Caco-2 (cell line): ENCODE measurements around the gene DNASE1. TPM values are rescaled to one million over a fixed set of nuclear protein-coding genes. Genes with fewer than 3 reads are reported as not detected.

Experiments used
- Bru-seq: library from RNA; stranded (reverse); fragments of 400-500 nt; gene quantifications from one replicate; lab custom pipeline; 2021; lab: Mats Ljungman, UMichigan
- BruChase-seq, 2 experiments: library from RNA; stranded (reverse); fragments of 400-500 nt; gene quantifications; one replicate each; lab custom pipeline; 2021; lab: Mats Ljungman, UMichigan
- BruUV-seq: library from RNA; stranded (reverse); fragments of 400-500 nt; replicated peaks from 2 replicates; lab custom pipeline; 2021; lab: Mats Ljungman, UMichigan
- CTCF ChIA-PET: fragments of 300-600 bp; sonication (Branson Sonifier 250); formaldehyde crosslinking; loops from one replicate; lab custom pipeline; 2022; ENCODE audit warnings: antibody characterized with exemption; lab: Charles Lee
- POLR2A ChIA-PET: fragments of 300-600 bp; sonication (Branson Sonifier 250); formaldehyde crosslinking; loops from one replicate; lab custom pipeline; 2022; ENCODE audit warnings: antibody characterized with exemption; lab: Charles Lee
- DNase-seq, 2 experiments: peaks; one replicate each; pipeline versions ENCODE4 v3.0.0 to v3.0.0-alpha.2; 2020 to 2022
- H3K27me3 ChIP-seq: replicated peaks from 2 replicates; pipeline ENCODE4 v1.6.0; 2011; ENCODE audit warnings: low read length; ENCODE audit not compliant: control insufficient read depth, insufficient read depth
- H3K36me3 ChIP-seq: 2 replicates; pipeline ENCODE4 v1.5.1; 2011; ENCODE audit warnings: low read length; ENCODE audit not compliant: control insufficient read depth, insufficient read depth
- H3K4me1 ChIP-seq: fragments of 250-450 bp; sonication (Bioruptor Pico); 2 replicates; pipeline ENCODE4 v1.5.1; 2020; ENCODE audit warnings: mild to moderate bottlenecking
- H3K4me3 ChIP-seq: 2 replicates; pipeline ENCODE4 v1.5.1; 2011; ENCODE audit warnings: low read depth, mild to moderate bottlenecking, control low read depth, low read length
- H3K9me3 ChIP-seq: fragments of 250-450 bp; sonication (Bioruptor Pico); 2 replicates; pipeline ENCODE4 v1.5.1; 2020; ENCODE audit warnings: mild to moderate bottlenecking, moderate library complexity
- H3K27ac Mint-ChIP-seq: one replicate; pipeline ENCODE4 v1.8.0; 2022; ENCODE audit warnings: mixed read lengths; ENCODE audit not compliant: unreplicated experiment
- H3K27me3 Mint-ChIP-seq: one replicate; pipeline ENCODE4 v1.8.0; 2022; ENCODE audit warnings: mixed read lengths; ENCODE audit not compliant: insufficient read depth, unreplicated experiment
- H3K36me3 Mint-ChIP-seq: one replicate; pipeline ENCODE4 v1.8.0; 2022; ENCODE audit warnings: mild to moderate bottlenecking, mixed read lengths; ENCODE audit not compliant: insufficient read depth, unreplicated experiment
- H3K4me1 Mint-ChIP-seq: one replicate; pipeline ENCODE4 v1.8.0; 2022; ENCODE audit warnings: low read depth, mixed read lengths; ENCODE audit not compliant: unreplicated experiment
- H3K4me3 Mint-ChIP-seq: one replicate; pipeline ENCODE4 v1.8.0; 2022; ENCODE audit warnings: mild to moderate bottlenecking, moderate library complexity, mixed read lengths; ENCODE audit not compliant: unreplicated experiment
- H3K9me3 Mint-ChIP-seq: one replicate; pipeline ENCODE4 v1.8.0; 2022; ENCODE audit warnings: mixed read lengths; ENCODE audit not compliant: unreplicated experiment
- intact Hi-C: fragments of 100-400 bp; cut with micrococcal nuclease; formaldehyde crosslinking; loops from one replicate; pipeline ENCODE4 v1.10.0; 2022; ENCODE audit not compliant: unreplicated experiment
- long read RNA-seq: library from polyadenylated mRNA; stranded (forward); transcript quantifications from one replicate; pipeline ENCODE4 v2.0.0, GENCODE V29; 2022
- total RNA-seq: library from RNA; stranded (reverse); gene quantifications from 2 replicates; pipeline ENCODE4 v1.2.3, GENCODE V29; 2022
- TF ChIP-seq, protein P1 (sequence below), 2 experiments: fragments of 200-600 bp in 1 of 2; IDR thresholded peaks; 1 replicate in 1 of 2; 2 replicates in 1 of 2; pipeline versions ENCODE4 v1.5.1 to v1.8.0; 2011 to 2022; ENCODE audit warnings: antibody characterized with exemption in 1 of 2, control low read depth in 1 of 2, inconsistent platforms in 1 of 2, low read depth in 1 of 2, low read length in 1 of 2, mild to moderate bottlenecking in 1 of 2, moderate library complexity in 1 of 2; ENCODE audit not compliant: insufficient read depth in 1 of 2, severe bottlenecking in 1 of 2, unreplicated experiment in 1 of 2

DNASE1 gene, protein sequence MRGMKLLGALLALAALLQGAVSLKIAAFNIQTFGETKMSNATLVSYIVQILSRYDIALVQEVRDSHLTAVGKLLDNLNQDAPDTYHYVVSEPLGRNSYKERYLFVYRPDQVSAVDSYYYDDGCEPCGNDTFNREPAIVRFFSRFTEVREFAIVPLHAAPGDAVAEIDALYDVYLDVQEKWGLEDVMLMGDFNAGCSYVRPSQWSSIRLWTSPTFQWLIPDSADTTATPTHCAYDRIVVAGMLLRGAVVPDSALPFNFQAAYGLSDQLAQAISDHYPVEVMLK
- total RNA-seq = 26.2 and 38.1 TPM in 2 replicates
- percentile 66 among the genes with signal in this experiment for Bru-seq, nascent RNA
- BruChase-seq, experiment 1, labeled RNA remaining after a 2-hour chase = percentile 67 among the genes with signal in this experiment
- percentile 77 among the genes with signal in this experiment for BruChase-seq, experiment 2, labeled RNA remaining after a 6-hour chase
- long read RNA-seq, full-length matches to known transcripts = 4 of 55 reads
- long read RNA-seq, partial matches to known transcripts = 3 of 55 reads
- long read RNA-seq, other reads (novel, unspliced or antisense) = 48 of 55 reads

GRCh38 chr16:3654249-3654991 lies at the start of gene DNASE1:
DNASE1 (plus strand) TSS chr16:3654691; CDS start chr16:3655374, 683 bp downstream.
- peaks cover 19% of the 10 kb centered on the region for H3K4me1 Mint-ChIP-seq
- peak within 1 kb of the TSS; percentile 92 for H3K27ac Mint-ChIP-seq
- H3K4me1 ChIP-seq = peaks cover 25% of the 10 kb centered on the region
- intact Hi-C loops = loop anchor here (1.0 kb wide), 1 partner anchor 8 kb away; no protein-coding TSS in a partner anchor
- H3K27me3 Mint-ChIP-seq = no peaks in the 10 kb centered on the region
- peak within 1 kb of the TSS; percentile 64 for H3K4me3 Mint-ChIP-seq
- DNase-seq = peak; percentile 94 to 98
- BruUV-seq = no TSS peak
- no peaks in the 10 kb centered on the region for H3K9me3 ChIP-seq
- H3K36me3 ChIP-seq = peaks cover 8% of the 10 kb centered on the region
- POLR2A ChIA-PET = no interaction called here
- H3K27me3 ChIP-seq = no peaks in the 10 kb centered on the region
- TF ChIP-seq, protein P1, sequence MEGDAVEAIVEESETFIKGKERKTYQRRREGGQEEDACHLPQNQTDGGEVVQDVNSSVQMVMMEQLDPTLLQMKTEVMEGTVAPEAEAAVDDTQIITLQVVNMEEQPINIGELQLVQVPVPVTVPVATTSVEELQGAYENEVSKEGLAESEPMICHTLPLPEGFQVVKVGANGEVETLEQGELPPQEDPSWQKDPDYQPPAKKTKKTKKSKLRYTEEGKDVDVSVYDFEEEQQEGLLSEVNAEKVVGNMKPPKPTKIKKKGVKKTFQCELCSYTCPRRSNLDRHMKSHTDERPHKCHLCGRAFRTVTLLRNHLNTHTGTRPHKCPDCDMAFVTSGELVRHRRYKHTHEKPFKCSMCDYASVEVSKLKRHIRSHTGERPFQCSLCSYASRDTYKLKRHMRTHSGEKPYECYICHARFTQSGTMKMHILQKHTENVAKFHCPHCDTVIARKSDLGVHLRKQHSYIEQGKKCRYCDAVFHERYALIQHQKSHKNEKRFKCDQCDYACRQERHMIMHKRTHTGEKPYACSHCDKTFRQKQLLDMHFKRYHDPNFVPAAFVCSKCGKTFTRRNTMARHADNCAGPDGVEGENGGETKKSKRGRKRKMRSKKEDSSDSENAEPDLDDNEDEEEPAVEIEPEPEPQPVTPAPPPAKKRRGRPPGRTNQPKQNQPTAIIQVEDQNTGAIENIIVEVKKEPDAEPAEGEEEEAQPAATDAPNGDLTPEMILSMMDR (IDR thresholded peaks at IDR 0.05; ENCODE audit: insufficient read depth in 1 of 2, low read depth in 1 of 2, low read length in 1 of 2, severe bottlenecking in 1 of 2, unreplicated experiment in 1 of 2) = peak; percentile 74 to 88
- CTCF ChIA-PET = interaction anchor here (2.5 kb wide), 1 partner anchor 11 kb away, joined by 11 read pairs; no protein-coding TSS in a partner anchor
- H3K4me3 ChIP-seq = peak within 1 kb of the TSS; percentile 39
- H3K9me3 Mint-ChIP-seq = no peaks in the 10 kb centered on the region
- peaks cover 79% of the 10 kb centered on the region for H3K36me3 Mint-ChIP-seq

- H3K27me3 ChIP-seq = no peaks in the 10 kb centered on the region
- no peak overlapping the region for H3K27ac Mint-ChIP-seq
- no peaks in the 10 kb centered on the region for H3K36me3 ChIP-seq
- H3K9me3 ChIP-seq = no peaks in the 10 kb centered on the region
- intact Hi-C loops = no loop called here
- POLR2A ChIA-PET = no interaction called here
- DNase-seq = no peak
- peaks cover 12% of the 10 kb centered on the region; the same call in 1 of the 2 replicates for H3K4me1 ChIP-seq
- TF ChIP-seq, protein P1 (IDR thresholded peaks at IDR 0.05; ENCODE audit: insufficient read depth in 1 of 2, low read depth in 1 of 2, low read length in 1 of 2, severe bottlenecking in 1 of 2, unreplicated experiment in 1 of 2) = no peak
- H3K4me3 Mint-ChIP-seq = no peak overlapping the region
- CTCF ChIA-PET = no interaction called here
- no peaks in the 10 kb centered on the region for H3K27me3 Mint-ChIP-seq
- H3K9me3 Mint-ChIP-seq = no peaks in the 10 kb centered on the region
- peaks cover 10% of the 10 kb centered on the region for H3K4me1 Mint-ChIP-seq
- no TSS peak for BruUV-seq
- H3K4me3 ChIP-seq = no peak overlapping the region
- peaks cover under 1% of the 10 kb centered on the region for H3K36me3 Mint-ChIP-seq
Observed at GRCh38 chr16:3606441-3606840, 48.0 kb upstream of the DNASE1 start.

GRCh38 chr16:3607161-3607560 lies 47.3 kb upstream of the DNASE1 start:
- TF ChIP-seq, protein P1 (IDR thresholded peaks at IDR 0.05; ENCODE audit: insufficient read depth in 1 of 2, low read depth in 1 of 2, low read length in 1 of 2, severe bottlenecking in 1 of 2, unreplicated experiment in 1 of 2) = no peak
- Mint-ChIP-seq H3K9me3 (no peaks in the 10 kb centered on the region), H3K27ac (no peak overlapping the region), H3K4me1 (peaks cover 10% of the 10 kb centered on the region), H3K27me3 (no peaks in the 10 kb centered on the region), H3K36me3 (no peaks in the 10 kb centered on the region), H3K4me3 (no peak overlapping the region)
- no peaks in the 10 kb centered on the region for H3K27me3 ChIP-seq
- ChIA-PET POLR2A (no interaction called here), CTCF (no interaction called here)
- H3K4me1 ChIP-seq = peaks cover 12% of the 10 kb centered on the region; the same call in 1 of the 2 replicates
- H3K4me3 ChIP-seq = no peak overlapping the region
- no peaks in the 10 kb centered on the region; the same call in 1 of the 2 replicates for H3K36me3 ChIP-seq
- DNase-seq = no peak
- BruUV-seq = no TSS peak
- no peaks in the 10 kb centered on the region for H3K9me3 ChIP-seq
- intact Hi-C loops = no loop called here
